ENCODE measurements around the gene NKX1-2. TPM values are rescaled to one million over a fixed set of nuclear protein-coding genes. Genes with fewer than 3 reads are reported as not detected.

Gene NKX1-2
- total and polyA plus RNA-seq, 2 of the 4 experiments (the other 2 are of a cell fraction): not detected

GRCh38 chr10:124494046-124494807 lies 44.4 kb upstream of the NKX1-2 start:
- Histone ChIP-seq H3K9ac (ENCODE audit: low read depth, low read length) (no peak overlapping the region), H2BK5ac (ENCODE audit: low read depth, low read length, poor library complexity, severe bottlenecking) (no peak overlapping the region), H3K23ac (ENCODE audit: low read depth, low read length) (no peak overlapping the region), H3K18ac (ENCODE audit: low read depth, low read length) (no peak overlapping the region), H2AFZ (replicated peaks; ENCODE audit: low read length, poor library complexity) (no peak overlapping the region), H3K4me3 (ENCODE audit: insufficient read depth, low read depth, low read length) (no peak overlapping the region), H3K9me1 (ENCODE audit: insufficient read depth, low read length) (no peaks in the 10 kb centered on the region), H3K14ac (replicated peaks; ENCODE audit: low read depth, low read length) (no peak overlapping the region), H4K8ac (ENCODE audit: low read depth in 2 of 2, low read length in 2 of 2) (no peak overlapping the region), H3K4ac (ENCODE audit: low read depth, low read length) (no peak overlapping the region), H2BK20ac (ENCODE audit: low read depth, low read length) (no peak overlapping the region), H4K91ac (ENCODE audit: insufficient read depth, low read depth, low read length) (no peak overlapping the region), H2BK15ac (ENCODE audit: low read depth, low read length) (no peak overlapping the region), H3K27me3 (ENCODE audit: control insufficient read depth, insufficient read depth, low read length) (no peaks in the 10 kb centered on the region), H3K4me2 (ENCODE audit: low read depth, low read length) (no peak overlapping the region), H2AK9ac (replicated peaks; ENCODE audit: low read depth, low read length, poor library complexity) (no peak overlapping the region), H2AK5ac (ENCODE audit: low read depth, low read length) (no peak overlapping the region), H4K20me1 (ENCODE audit: insufficient read depth, low read length) (no peaks in the 10 kb centered on the region), H3K27ac (ENCODE audit: insufficient read depth, low read length) (no peak overlapping the region), H3K79me1 (ENCODE audit: low read depth in 1 of 2, low read length in 2 of 2) (no peaks in the 10 kb centered on the region), H3K9me3 (ENCODE audit: control insufficient read depth, insufficient read depth, low read length) (no peaks in the 10 kb centered on the region), H4K5ac (ENCODE audit: low read depth, low read length) (no peak overlapping the region), H2BK120ac (ENCODE audit: low read depth, low read length) (no peak overlapping the region), H3K36me3 (ENCODE audit: control insufficient read depth, insufficient read depth, low read length) (no peaks in the 10 kb centered on the region), H3K4me1 (ENCODE audit: control insufficient read depth, insufficient read depth, low read length) (no peaks in the 10 kb centered on the region), H3K56ac (ENCODE audit: extremely low read depth, insufficient read depth, low read length) (no peak overlapping the region)
- TF ChIP-seq BHLHE40 (IDR thresholded peaks at IDR 0.05; ENCODE audit: low read depth, low read length): no peak
- no peak for TF ChIP-seq POLR2A (IDR thresholded peaks at IDR 0.05; ENCODE audit: low read depth, low read length)
- no peak for TF ChIP-seq RAD21 (IDR thresholded peaks at IDR 0.05; ENCODE audit: low read length)
- no peak for TF ChIP-seq RFX5 (IDR thresholded peaks at IDR 0.05; ENCODE audit: low read depth, low read length)
- TF ChIP-seq CTCF (conservative IDR thresholded peaks at IDR 0.05; ENCODE audit: low read depth, low read length): no peak
- TF ChIP-seq CHD1 (IDR thresholded peaks at IDR 0.05; ENCODE audit: low read depth, low read length): no peak
- TF ChIP-seq CEBPB (IDR thresholded peaks at IDR 0.05; ENCODE audit: low read depth, low read length): no peak
- TF ChIP-seq MAZ (IDR thresholded peaks at IDR 0.05; ENCODE audit: borderline replicate concordance, low read depth, low read length): no peak
- no peak for TF ChIP-seq MAFK (IDR thresholded peaks at IDR 0.05; ENCODE audit: low read depth, low read length)
- TF ChIP-seq FOS (IDR thresholded peaks at IDR 0.05; ENCODE audit: low read depth, low read length): no peak
- no peak for TF ChIP-seq MXI1 (IDR thresholded peaks at IDR 0.05; ENCODE audit: borderline replicate concordance, low read depth, low read length)
- no peak for TF ChIP-seq NFE2L2 (IDR thresholded peaks at IDR 0.05; ENCODE audit: low read depth, low read length)
- TF ChIP-seq USF2 (IDR thresholded peaks at IDR 0.05; ENCODE audit: low read depth, low read length): no peak
- no peak for TF ChIP-seq SMC3 (IDR thresholded peaks at IDR 0.05; ENCODE audit: low read depth, low read length)
- no peak for TF ChIP-seq RCOR1 (IDR thresholded peaks at IDR 0.05; ENCODE audit: insufficient replicate concordance, low read length)
- TF ChIP-seq, protein P1, sequence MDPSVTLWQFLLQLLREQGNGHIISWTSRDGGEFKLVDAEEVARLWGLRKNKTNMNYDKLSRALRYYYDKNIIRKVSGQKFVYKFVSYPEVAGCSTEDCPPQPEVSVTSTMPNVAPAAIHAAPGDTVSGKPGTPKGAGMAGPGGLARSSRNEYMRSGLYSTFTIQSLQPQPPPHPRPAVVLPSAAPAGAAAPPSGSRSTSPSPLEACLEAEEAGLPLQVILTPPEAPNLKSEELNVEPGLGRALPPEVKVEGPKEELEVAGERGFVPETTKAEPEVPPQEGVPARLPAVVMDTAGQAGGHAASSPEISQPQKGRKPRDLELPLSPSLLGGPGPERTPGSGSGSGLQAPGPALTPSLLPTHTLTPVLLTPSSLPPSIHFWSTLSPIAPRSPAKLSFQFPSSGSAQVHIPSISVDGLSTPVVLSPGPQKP (IDR thresholded peaks at IDR 0.05; ENCODE audit: borderline replicate concordance, low read depth, low read length): no peak
- BruUV-seq (replicated peaks): no TSS peak
- POLR2A ChIA-PET (ENCODE audit: unreplicated experiment): no interaction called here
- dilution Hi-C loops (cut with HindIII; ENCODE audit: low sequenced_read_pairs, unreplicated experiment): no loop called here
- CTCF ChIA-PET: no interaction called here
- ATAC-seq (ENCODE audit: low read depth) (no peak), DNase-seq (no peak)
- WGBS, 2 experiments (ENCODE audit: extremely low coverage in 2 of 2, insufficient read length in 1 of 2): 70% methylated on average over 3 of the region's 16 CpGs; no CpG with 5 or more reads in 1 of the 2 experiments
- in situ Hi-C loops (cut with MboI; ENCODE audit: low sequenced_read_pairs): no loop called here
- intact Hi-C loops (cut with micrococcal nuclease): no loop called here
